Stimulated activated CD4-positive, alpha-beta T cell treated with anti-CD3 and anti-CD28 coated beads, Interleukin-1b, Interleukin-23, amount 100 ng/mL, for 48 hours (primary cell): Measurements from ENCODE around the gene P2RY4.
"Not testable (repeated sequence)": the region's sequence is repeated elsewhere in the genome, so short reads cannot be mapped to it uniquely, and the experiment has no call there.

ENCODE experiments used
- DNase-seq: peaks from one replicate; pipeline ENCODE4 v3.0.0-alpha.2; 2020

Gene P2RY4

DNA sequence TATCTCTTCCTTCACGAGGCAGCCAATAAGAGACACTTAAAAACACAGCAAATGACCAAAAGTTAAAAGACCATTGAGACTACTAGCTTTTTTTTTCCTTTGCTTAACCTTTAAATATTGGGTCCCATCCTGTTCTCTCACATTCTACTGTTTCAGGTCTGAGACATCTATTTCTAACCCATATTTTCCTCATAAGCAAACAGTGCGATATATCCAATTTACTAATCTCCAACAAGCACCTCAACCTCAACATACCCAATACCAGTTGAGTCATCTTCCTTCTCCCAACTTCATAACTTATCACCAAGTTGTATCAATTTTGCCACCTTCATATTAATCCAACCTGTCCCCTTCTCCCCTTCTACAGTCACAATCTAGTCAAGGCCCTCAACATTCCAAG is 18.5 kb downstream of the P2RY4 start:
- no peak for DNase-seq

GRCh38 chrX:70240751-70241150 is 19.3 kb downstream of the P2RY4 start:
- DNase-seq: no peak

GRCh38 chrX:70234355-70234754 is 25.6 kb downstream of the P2RY4 start, which contains the start of gene AWAT1:
TSS of gene AWAT1 (plus strand) at chrX:70234655. CDS start at chrX:70234696, 41 bp downstream.
- DNase-seq: no peak

DNA sequence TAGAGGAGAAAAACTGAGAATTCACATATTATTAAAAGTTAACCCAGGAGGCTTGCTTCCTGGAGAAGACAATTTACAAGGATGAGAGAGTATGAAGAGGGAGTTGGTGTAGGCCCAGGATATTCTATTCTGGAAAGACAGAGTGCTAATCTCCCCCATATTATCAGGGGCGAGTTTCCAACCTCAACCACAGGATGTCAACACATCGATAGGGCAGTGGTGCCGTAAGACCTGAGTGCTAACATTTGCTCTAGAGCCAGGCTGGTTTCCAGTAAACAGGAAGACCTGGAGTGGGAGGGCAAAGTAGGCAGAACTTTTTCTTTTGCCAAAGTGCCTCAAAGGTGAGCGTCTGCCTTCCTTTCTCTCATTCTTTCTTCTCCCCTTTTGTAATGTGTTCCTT is 28.3 kb downstream of the P2RY4 start:
- DNase-seq: no peak

- no peak for DNase-seq
Measured at GRCh38 chrX:70226687-70227086, 33.3 kb downstream of the P2RY4 start.

DNA sequence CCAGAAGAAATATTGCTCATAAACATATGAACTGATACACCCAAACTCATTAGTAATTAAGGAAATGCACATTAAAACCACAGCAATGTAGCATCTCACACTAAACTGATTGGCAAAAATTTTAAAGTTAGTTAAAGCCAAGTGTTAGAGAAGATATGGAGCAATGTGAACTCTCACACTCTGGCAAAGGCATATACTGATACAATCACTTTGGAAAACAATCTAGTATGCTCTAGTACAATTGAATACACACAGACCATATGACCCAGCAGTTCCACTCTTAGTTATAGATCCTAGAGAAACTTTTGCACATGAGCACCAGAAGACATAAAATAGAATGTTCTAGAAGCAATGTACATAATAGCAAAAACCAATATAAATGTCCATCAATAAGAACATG is 34.0 kb downstream of the P2RY4 start:
- DNase-seq: no peak

DNA sequence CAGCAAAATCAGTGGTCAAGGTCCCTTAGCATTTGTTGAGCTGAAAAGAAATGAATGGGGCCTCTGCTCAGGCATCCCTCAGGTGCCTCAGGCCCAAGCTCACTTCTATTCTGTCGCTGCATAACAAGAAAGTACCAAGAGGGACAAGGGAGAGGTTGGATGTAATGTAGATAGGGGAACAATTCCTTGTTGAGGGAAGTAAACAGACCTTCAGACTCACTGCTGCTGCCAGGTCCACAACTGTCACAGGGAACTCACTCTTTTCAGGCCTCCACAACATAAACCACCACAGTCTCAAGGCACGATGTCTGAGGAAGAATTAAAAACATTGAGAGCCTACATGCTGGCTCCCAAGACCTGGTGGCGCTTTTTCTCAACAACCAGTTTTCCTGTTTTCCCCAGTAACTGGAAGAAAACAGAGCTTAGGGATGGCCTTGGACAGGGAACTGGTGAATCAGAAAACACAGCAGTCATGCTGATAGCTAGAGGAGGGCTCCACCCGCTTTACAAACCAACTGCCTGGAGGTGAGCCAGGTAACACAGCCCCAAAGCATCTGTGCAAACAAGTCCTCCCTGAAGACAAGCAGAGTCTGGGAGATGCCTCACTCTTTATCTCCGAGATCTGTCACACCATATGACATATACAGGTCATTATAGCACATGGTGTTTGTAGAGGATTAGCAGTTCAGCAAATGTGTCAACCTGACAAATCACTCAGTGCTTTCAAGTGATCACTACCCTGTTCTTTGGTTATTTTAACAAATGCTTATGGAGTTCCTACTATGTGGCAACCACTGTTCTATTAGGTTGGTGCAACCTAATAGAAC is 39.9 kb downstream of the P2RY4 start:
- no peak for DNase-seq

DNA sequence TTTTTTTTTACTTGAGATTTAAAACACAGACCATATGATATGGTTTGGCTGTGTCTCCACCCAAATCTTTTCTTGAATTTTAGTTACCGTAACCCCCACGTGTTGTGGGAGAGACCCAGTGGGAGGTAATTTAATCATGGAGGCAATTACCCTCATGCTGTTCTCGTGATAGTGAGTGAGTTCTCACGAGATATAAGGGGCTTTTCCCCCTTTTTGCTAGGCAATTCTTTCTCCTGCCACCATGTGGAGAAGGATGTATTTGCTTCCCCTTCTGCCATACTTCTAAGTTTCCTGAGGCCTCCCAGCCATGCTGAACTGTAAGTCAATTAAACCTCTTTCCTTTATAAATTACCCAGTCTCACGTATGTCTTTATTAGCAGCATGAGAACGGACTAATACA is 50.4 kb downstream of the P2RY4 start:
- not testable (repeated sequence) for DNase-seq

- no peak for DNase-seq
Measured at GRCh38 chrX:70208479-70208878, 51.5 kb downstream of the P2RY4 start.
